Measurements from ENCODE around the gene PRKCZ.

The PRKCZ gene

GRCh38 chr1:2215909-2216766, 165.9 kb downstream of the PRKCZ start:
- DNase-seq, result no peak

- no peak for DNase-seq
These were observed 166.5 kb downstream of the PRKCZ start for GRCh38 chr1:2216767-2217058.

- DNase-seq, result no peak
These were observed 171.1 kb downstream of the PRKCZ start for GRCh38 chr1:2221271-2221670.

- no peak for DNase-seq
These were observed 174.0 kb downstream of the PRKCZ start for GRCh38 chr1:2224170-2224584.

GRCh38 chr1:2224631-2225428, 174.6 kb downstream of the PRKCZ start:
- DNase-seq, result no peak

- no peak for DNase-seq
These were observed 176.5 kb downstream of the PRKCZ start for GRCh38 chr1:2226525-2227345.

- DNase-seq, result peak; percentile 91
These were observed 177.3 kb downstream of the PRKCZ start for GRCh38 chr1:2227346-2228156.

- no peak for DNase-seq
These were observed 178.0 kb downstream of the PRKCZ start, which contains the start of gene SKI for GRCh38 chr1:2228157-2228594. TSS of gene SKI (plus strand) at chr1:2228319. CDS start at chr1:2228767, 448 bp downstream.

GRCh38 chr1:2228694-2229036, 178.5 kb downstream of the PRKCZ start:
- DNase-seq, result no peak

- no peak for DNase-seq
These were observed 179.0 kb downstream of the PRKCZ start for GRCh38 chr1:2229037-2229864.

GRCh38 chr1:2229911-2230731, 179.9 kb downstream of the PRKCZ start:
- DNase-seq, result no peak

- no peak for DNase-seq
These were observed 180.7 kb downstream of the PRKCZ start for GRCh38 chr1:2230781-2231531.

GRCh38 chr1:2231532-2232254, 181.5 kb downstream of the PRKCZ start:
- no peak for DNase-seq

GRCh38 chr1:2232255-2232915, 182.2 kb downstream of the PRKCZ start:
- no peak for DNase-seq

GRCh38 chr1:2232916-2233438, 182.8 kb downstream of the PRKCZ start:
- DNase-seq, result no peak

GRCh38 chr1:2233468-2233867, 183.3 kb downstream of the PRKCZ start:
- DNase-seq, result no peak

- DNase-seq, result no peak
These were observed 184.0 kb downstream of the PRKCZ start for GRCh38 chr1:2233997-2234761.

- no peak for DNase-seq
These were observed 184.5 kb downstream of the PRKCZ start for GRCh38 chr1:2234762-2235113.

Measured in NCI-H1048 (cell line).